Stomach (tissue), 9 donors: Measurements from ENCODE around the gene RAC3. TPM values are rescaled to one million over a fixed set of nuclear protein-coding genes. Genes with fewer than 3 reads are reported as not detected.

Experiments
- DNase-seq, 2 donors: peaks; one replicate each; pipeline versions ENCODE4 v3.0.0 to v3.0.0-alpha.2; 2013 to 2019
- H3K27ac ChIP-seq, 5 donors: fragments of 200-600 bp in 4 of 5; sonication (generic) in 4 of 5; one replicate each; pipeline ENCODE4 v1.5.1; 2013 to 2019; ENCODE audit warnings: mild to moderate bottlenecking in 1 of 5, moderate library complexity in 1 of 5
- H3K27me3 ChIP-seq, 3 donors: fragments of 200-600 bp; sonication (generic); one replicate each; pipeline ENCODE4 v1.5.1; 2017 to 2019; ENCODE audit warnings: mixed run types in 1 of 3
- H3K36me3 ChIP-seq, 4 donors: fragments of 200-600 bp; sonication (generic); 1 replicate in 3 of 4; 2 replicates in 1 of 4; pipeline ENCODE4 v1.5.1; 2016 to 2019
- H3K4me1 ChIP-seq, 4 donors: fragments of 200-600 bp; sonication (generic); one replicate each; pipeline ENCODE4 v1.5.1; 2016 to 2019
- H3K4me3 ChIP-seq, 4 donors: fragments of 200-600 bp; sonication (generic) in 3 of 4; one replicate each; pipeline ENCODE4 v1.5.1; 2016 to 2019; ENCODE audit warnings: mild to moderate bottlenecking in 1 of 4
- H3K9me3 ChIP-seq, 4 donors: fragments of 200-600 bp; sonication (generic); one replicate each; pipeline ENCODE4 v1.5.1; 2016 to 2019
- EP300 ChIP-seq: sonication (generic); formaldehyde crosslinking; IDR thresholded peaks from one replicate; pipeline ENCODE4 v1.6.1; 2017; ENCODE audit warnings: antibody characterized with exemption
- POLR2A ChIP-seq, 4 donors: fragments of 450-650 bp; IDR thresholded peaks; one replicate each; pipeline ENCODE4 v1.6.1; 2016; ENCODE audit warnings: antibody characterized with exemption in 4 of 4, control low read depth in 2 of 4, mild to moderate bottlenecking in 1 of 4, moderate library complexity in 1 of 4
- POLR2AphosphoS5 ChIP-seq, 3 donors: sonication (generic); formaldehyde crosslinking; IDR thresholded peaks; one replicate each; pipeline ENCODE4 v1.6.1; 2016; ENCODE audit warnings: antibody characterized with exemption in 3 of 3
- WGBS, 5 donors: extraction: QIAGEN DNeasy Blood & Tissue Kit in 3 of 5; methylation state at CpG; one replicate each; pipeline versions ENCODE4 v1.1.5 to v1.1.7; 2013 to 2018; 5-methylcytosine and 5-hydroxymethylcytosine counted together
- intact Hi-C: fragments of 100-400 bp; cut with DNase I; formaldehyde crosslinking; loops from one replicate; pipeline ENCODE4 v1.15.1; 2023; ENCODE audit warnings: low total_unique reads
- polyA plus RNA-seq, 3 donors: library from polyadenylated mRNA; stranded (reverse); fragments of 200-250 nt; gene quantifications; one replicate each; pipeline ENCODE4 v1.2.3, GENCODE V29; 2013
- total RNA-seq, 5 donors: library from RNA; depleted of rRNA; stranded (reverse); fragments of >200 nt; gene quantifications; one replicate each; pipeline versions ENCODE4 v1.1.0 to v1.2.3, GENCODE V29; 2014 to 2016
- TF ChIP-seq, protein P1 (sequence below), 7 experiments: fragments of 450-650 bp in 4 of 7; fragments of 200-600 bp in 3 of 7; sonication (generic) in 3 of 7; IDR thresholded peaks; one replicate each; pipeline ENCODE4 v1.5.1; 2016 to 2019; ENCODE audit warnings: antibody characterized with exemption in 7 of 7, control low read depth in 2 of 7, mild to moderate bottlenecking in 1 of 7
- donor health status: healthy with polysubstance abuse.
- donor health status: Bipolar disorder and iron deficiency.
- donor health status: healthy.

The RAC3 gene
- total and polyA plus RNA-seq, 8 donors, result 1.2 to 24.8 (median 11.6) TPM; not detected in 1

- peaks cover 25 to 36% (median 34%) of the 10 kb centered on the region in 4 donors for H3K4me1 ChIP-seq
- no peaks in the 10 kb centered on the region for H3K27me3 ChIP-seq
- TF ChIP-seq EP300 (peak; percentile 9), POLR2AphosphoS5 (IDR thresholded peaks at IDR 0.05) (peak in 2 of 3 donors; percentile 78 to 87)
- TF ChIP-seq, protein P1, sequence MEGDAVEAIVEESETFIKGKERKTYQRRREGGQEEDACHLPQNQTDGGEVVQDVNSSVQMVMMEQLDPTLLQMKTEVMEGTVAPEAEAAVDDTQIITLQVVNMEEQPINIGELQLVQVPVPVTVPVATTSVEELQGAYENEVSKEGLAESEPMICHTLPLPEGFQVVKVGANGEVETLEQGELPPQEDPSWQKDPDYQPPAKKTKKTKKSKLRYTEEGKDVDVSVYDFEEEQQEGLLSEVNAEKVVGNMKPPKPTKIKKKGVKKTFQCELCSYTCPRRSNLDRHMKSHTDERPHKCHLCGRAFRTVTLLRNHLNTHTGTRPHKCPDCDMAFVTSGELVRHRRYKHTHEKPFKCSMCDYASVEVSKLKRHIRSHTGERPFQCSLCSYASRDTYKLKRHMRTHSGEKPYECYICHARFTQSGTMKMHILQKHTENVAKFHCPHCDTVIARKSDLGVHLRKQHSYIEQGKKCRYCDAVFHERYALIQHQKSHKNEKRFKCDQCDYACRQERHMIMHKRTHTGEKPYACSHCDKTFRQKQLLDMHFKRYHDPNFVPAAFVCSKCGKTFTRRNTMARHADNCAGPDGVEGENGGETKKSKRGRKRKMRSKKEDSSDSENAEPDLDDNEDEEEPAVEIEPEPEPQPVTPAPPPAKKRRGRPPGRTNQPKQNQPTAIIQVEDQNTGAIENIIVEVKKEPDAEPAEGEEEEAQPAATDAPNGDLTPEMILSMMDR (IDR thresholded peaks at IDR 0.05), result no peak
- peaks cover 22 to 36% (median 35%) of the 10 kb centered on the region in 4 donors for H3K36me3 ChIP-seq
- intact Hi-C loops, result no loop called here
- no peaks in the 10 kb centered on the region for H3K9me3 ChIP-seq
- peak; percentile 71 to 81 for DNase-seq
- peak within 1 kb of the TSS; percentile 79 to 98 (median 96) for H3K4me3 ChIP-seq
- WGBS, 5 donors, result 10 to 18% (median 14%) methylated on average over 45 to 88 of the region's 88 CpGs
- peak within 1 kb of the TSS; percentile 78 to 89 (median 87) for H3K27ac ChIP-seq
Measured at GRCh38 chr17:82065638-82066303, 34.3 kb downstream of the RAC3 start, which contains the start of gene DUS1L. DUS1L (minus strand) TSS chr17:82065804; CDS start chr17:82065059, 745 bp downstream.

DNA sequence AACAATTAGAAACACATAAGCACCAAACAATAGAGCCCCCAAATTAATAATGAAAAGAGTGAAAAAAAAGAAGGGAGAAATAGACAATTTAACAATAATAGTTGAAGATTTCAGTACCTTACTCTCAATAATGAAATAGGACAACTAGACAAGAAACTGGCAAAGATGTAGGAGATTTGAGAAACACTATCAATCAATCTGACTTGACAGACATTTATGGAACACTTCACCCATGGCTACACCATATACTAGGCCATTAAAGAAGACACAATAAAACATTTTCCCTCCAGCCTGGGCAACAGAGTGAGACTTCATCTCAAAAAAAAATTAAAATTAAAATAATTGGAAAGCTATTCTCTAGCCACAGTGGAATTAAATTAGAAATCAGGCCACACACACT is 39.1 kb downstream of the RAC3 start:
- no peaks in the 10 kb centered on the region for H3K36me3 ChIP-seq
- intact Hi-C loops, result no loop called here
- TF ChIP-seq EP300 (no peak), POLR2AphosphoS5 (IDR thresholded peaks at IDR 0.05) (no peak), POLR2A (IDR thresholded peaks at IDR 0.05) (no peak)
- TF ChIP-seq, protein P1 (IDR thresholded peaks at IDR 0.05), result no peak
- peaks cover 9 to 12% (median 9%) of the 10 kb centered on the region in 4 donors for H3K4me1 ChIP-seq
- H3K27me3 ChIP-seq, result no peaks in the 10 kb centered on the region
- H3K27ac ChIP-seq, result no peak overlapping the region
- no peak for DNase-seq
- no peaks in the 10 kb centered on the region for H3K9me3 ChIP-seq
- no peak overlapping the region for H3K4me3 ChIP-seq

DNA sequence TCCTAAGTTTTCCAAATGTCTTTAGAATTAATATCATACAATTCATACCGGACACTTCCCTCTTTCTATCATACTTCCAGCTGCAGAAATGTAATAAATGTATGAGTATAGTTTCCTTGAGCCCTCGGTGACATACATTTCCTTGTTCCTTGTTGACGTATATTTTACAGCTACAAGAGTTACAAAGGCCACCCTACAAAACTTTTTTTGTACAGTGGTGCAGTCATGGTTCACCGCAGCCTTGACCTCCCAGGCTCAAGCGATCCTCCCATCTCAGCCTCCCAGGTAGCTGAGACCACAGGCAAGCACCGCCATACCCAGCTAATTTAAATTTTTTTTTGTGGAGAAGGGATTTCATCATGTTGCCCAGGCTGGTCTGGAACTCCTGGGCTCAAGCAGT is 41.3 kb downstream of the RAC3 start:
- Histone ChIP-seq H3K4me3 (no peak overlapping the region), H3K27me3 (no peaks in the 10 kb centered on the region), H3K36me3 (peaks cover 0 to 3% (median under 1%) of the 10 kb centered on the region in 4 donors), H3K9me3 (no peaks in the 10 kb centered on the region), H3K4me1 (no peaks in the 10 kb centered on the region), H3K27ac (no peak overlapping the region)
- intact Hi-C loops, result no loop called here
- TF ChIP-seq EP300, result no peak
- 66 to 80% (median 75%) methylated on average over 6 of the region's 6 CpGs for WGBS, 5 donors
- no peak for DNase-seq

DNA sequence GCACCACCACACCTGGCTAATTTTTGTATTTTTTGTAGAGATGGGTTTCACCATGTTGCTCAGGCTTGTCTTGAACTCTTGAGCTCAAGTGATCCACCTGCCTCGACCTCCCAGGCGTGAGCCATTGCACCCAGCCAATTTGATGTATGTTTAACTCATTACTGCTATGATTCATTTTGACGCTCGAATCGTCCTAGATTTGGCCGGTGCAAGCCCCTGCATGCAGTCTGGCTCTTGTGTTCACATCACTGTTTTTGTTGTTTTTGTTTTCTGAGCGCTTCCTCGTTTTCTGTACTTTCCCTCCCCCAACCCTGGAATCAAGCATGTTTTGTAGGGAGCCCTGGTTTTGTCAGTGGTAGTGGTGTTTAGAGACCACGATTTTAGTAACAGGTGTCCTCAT is 42.0 kb downstream of the RAC3 start:
- Histone ChIP-seq H3K27me3 (no peaks in the 10 kb centered on the region), H3K9me3 (no peaks in the 10 kb centered on the region), H3K4me1 (no peaks in the 10 kb centered on the region), H3K27ac (no peak overlapping the region), H3K36me3 (peaks cover 0 to 9% (median 7%) of the 10 kb centered on the region in 4 donors), H3K4me3 (no peak overlapping the region)
- TF ChIP-seq EP300, result no peak
- TF ChIP-seq, protein P1 (IDR thresholded peaks at IDR 0.05), result no peak
- no peak for TF ChIP-seq POLR2A (IDR thresholded peaks at IDR 0.05)
- no peak for TF ChIP-seq POLR2AphosphoS5 (IDR thresholded peaks at IDR 0.05)
- intact Hi-C loops, result no loop called here
- WGBS, 5 donors, result 80 to 86% (median 84%) methylated on average over 9 of the region's 9 CpGs
- no peak for DNase-seq
